ENCODE results near the gene PCDHAC2. TPM values are rescaled to one million over a fixed set of nuclear protein-coding genes. Genes with fewer than 3 reads are reported as not detected.

Gene PCDHAC2
- total RNA-seq, 2 donors from 2014 or later = not detected

DNA sequence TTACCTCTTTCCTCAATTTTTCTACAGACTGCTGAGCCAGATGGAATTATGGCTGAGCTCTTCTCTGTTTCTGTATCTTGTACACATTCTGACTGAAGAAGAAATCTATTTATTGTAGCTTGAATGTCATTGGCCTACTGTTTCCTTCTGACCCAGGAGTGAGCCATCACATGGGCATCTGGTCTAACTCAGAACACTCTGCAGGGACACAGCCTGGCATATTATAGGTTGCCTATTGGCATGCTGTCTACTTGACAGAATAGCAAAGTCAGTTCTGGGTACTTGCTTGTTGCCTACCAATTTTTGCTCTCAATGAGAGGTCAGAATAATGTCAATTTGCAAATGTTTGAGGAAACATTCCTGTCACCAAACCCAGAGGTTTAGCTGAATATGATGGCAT lies 7.3 kb downstream of the PCDHAC2 start:
- no peaks in the 10 kb centered on the region for H3K36me3 Mint-ChIP-seq
- ATAC-seq = no peak

GRCh38 chr5:140977003-140977402 lies 10.7 kb downstream of the PCDHAC2 start:
- no peaks in the 10 kb centered on the region for H3K36me3 Mint-ChIP-seq
- ATAC-seq = no peak
- DNase-seq (ENCODE audit: low spot score in 2 of 2) = no peak
- no peak overlapping the region for H3K27ac Mint-ChIP-seq
- no peaks in the 10 kb centered on the region for H3K9me3 Mint-ChIP-seq

More for the DNA sequence above, 7.3 kb downstream of the PCDHAC2 start:
- Mint-ChIP-seq H3K27ac (no peak overlapping the region), H3K9me3 (no peaks in the 10 kb centered on the region)
- DNase-seq (ENCODE audit: low spot score in 2 of 2) = no peak

DNA sequence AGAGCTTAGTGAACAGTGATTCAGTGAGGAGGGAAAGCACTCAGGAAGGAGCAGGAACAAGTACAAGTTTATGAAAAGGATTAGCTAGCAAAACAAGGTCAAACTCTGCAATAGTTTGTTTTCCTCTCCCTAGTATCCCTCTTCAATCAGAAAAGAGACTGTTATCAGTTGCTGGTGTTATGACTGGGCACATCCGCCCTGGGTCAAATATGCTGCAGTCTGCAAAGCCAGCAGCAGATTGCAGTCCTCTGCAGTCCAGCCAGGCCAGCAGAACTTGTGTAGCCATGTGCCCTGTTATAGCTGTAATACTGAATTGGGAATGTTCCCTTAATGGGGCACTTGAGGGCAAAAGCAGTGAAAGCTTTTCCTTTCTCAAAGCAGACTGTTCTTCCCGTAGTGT lies 12.0 kb downstream of the PCDHAC2 start:
- Mint-ChIP-seq H3K27ac (no peak overlapping the region), H3K9me3 (peaks cover 3 to 4% of the 10 kb centered on the region in 2 donors), H3K36me3 (no peaks in the 10 kb centered on the region)
- no peak for DNase-seq (ENCODE audit: low spot score in 2 of 2)
- no peak for ATAC-seq

GRCh38 chr5:140978983-140979382 lies 12.7 kb downstream of the PCDHAC2 start:
- Mint-ChIP-seq H3K27ac (no peak overlapping the region), H3K9me3 (peaks cover 3 to 4% of the 10 kb centered on the region in 2 donors), H3K36me3 (no peaks in the 10 kb centered on the region)
- ATAC-seq (no peak), DNase-seq (ENCODE audit: low spot score in 2 of 2) (no peak)

DNA sequence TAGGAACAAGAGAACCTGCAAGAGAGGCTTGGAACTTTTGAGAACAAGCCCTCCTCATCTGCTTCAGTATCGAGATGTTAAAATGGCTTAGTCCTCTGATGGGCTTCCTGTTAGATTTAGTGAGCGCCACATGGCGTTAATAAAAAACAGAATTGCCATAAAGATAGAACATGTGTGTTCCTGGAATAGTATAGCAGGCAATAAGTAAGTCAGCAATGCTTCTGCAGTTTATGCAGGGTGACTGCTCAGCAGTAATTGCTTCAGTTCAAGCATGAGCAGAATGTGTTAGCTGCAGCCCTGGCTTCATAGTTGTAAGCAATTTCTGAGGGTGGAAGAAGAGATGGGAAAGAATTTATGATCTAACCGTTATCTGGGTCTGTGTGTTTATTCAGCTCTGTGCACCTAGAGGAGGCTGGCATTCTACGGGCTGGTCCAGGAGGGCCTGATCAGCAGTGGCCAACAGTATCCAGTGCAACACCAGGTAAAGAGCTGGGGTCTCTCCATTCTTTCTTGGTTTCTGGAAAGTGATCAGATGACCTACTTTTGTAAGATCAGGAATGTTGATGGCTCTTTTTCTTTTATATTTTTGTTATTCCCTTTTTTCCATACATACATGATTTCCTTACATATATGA lies 15.9 kb downstream of the PCDHAC2 start:
- Mint-ChIP-seq H3K36me3 (no peaks in the 10 kb centered on the region), H3K9me3 (peaks cover 3 to 4% of the 10 kb centered on the region in 2 donors), H3K27ac (no peak overlapping the region)
- ATAC-seq (no peak), DNase-seq (ENCODE audit: low spot score in 2 of 2) (no peak)

DNA sequence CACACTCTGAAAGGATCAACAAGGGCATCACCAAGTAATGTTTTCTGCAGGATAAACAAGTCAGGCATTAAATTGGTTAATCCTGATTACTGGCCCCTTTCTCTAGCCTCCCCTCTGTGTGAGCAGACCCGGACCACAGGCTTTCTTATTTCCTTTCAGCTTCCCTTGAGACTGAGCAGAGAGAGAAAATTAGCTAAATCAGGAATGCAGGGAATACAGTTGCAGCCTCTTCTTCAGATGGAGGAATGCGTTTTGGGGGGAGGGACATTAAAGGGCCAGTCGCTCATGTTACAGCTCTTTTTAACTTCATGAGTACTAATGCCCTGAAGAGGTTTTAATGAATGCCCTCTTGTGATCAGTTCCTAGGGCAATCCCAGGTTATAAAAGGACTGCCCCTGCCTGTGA lies 19.8 kb downstream of the PCDHAC2 start:
- H3K36me3 Mint-ChIP-seq = no peaks in the 10 kb centered on the region
- no peak overlapping the region for H3K27ac Mint-ChIP-seq
- no peak for DNase-seq (ENCODE audit: low spot score in 2 of 2)
- ATAC-seq = no peak
- peaks cover 3 to 8% of the 10 kb centered on the region in 2 donors for H3K9me3 Mint-ChIP-seq

DNA sequence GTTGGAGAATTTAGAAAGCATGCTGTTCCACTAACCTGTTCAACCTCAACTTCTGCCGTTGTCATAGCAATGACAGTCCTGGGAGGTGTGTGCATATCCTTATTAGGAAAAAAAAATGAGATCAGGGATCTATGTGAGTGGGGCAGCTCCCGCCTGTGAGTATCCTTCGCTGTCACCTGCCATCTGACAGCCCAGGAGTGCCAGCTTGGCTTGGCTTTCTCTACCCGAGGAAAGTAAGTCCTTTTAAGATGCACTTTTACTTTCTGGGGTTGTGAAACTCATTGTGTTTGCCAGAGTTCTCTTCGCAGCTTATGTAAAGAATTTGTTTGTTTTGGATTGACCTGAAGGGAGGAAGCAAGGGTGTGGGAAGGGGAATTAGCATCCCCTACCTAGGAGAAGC lies 21.8 kb downstream of the PCDHAC2 start:
- ATAC-seq (no peak), DNase-seq (ENCODE audit: low spot score in 2 of 2) (no peak)
- Mint-ChIP-seq H3K9me3 (peaks cover 0 to 4% of the 10 kb centered on the region in 2 donors), H3K27ac (no peak overlapping the region), H3K36me3 (no peaks in the 10 kb centered on the region)

- ATAC-seq (no peak), DNase-seq (ENCODE audit: low spot score in 2 of 2) (no peak)
- peaks cover 0 to 4% of the 10 kb centered on the region in 2 donors for H3K9me3 Mint-ChIP-seq
- H3K36me3 Mint-ChIP-seq = no peaks in the 10 kb centered on the region
- no peak overlapping the region for H3K27ac Mint-ChIP-seq
These were observed 22.3 kb downstream of the PCDHAC2 start for GRCh38 chr5:140988608-140989007.

- Mint-ChIP-seq H3K27ac (no peak overlapping the region), H3K36me3 (no peaks in the 10 kb centered on the region), H3K9me3 (peaks cover 0 to 4% of the 10 kb centered on the region in 2 donors)
- DNase-seq (ENCODE audit: low spot score in 2 of 2) = no peak
- no peak for ATAC-seq
These were observed 23.2 kb downstream of the PCDHAC2 start for GRCh38 chr5:140989254-140990020.

- DNase-seq (ENCODE audit: low spot score in 2 of 2) = no peak
- no peak overlapping the region for H3K27ac Mint-ChIP-seq
- H3K36me3 Mint-ChIP-seq = no peaks in the 10 kb centered on the region
- H3K9me3 Mint-ChIP-seq = peaks cover 0 to 4% of the 10 kb centered on the region in 2 donors
- ATAC-seq = no peak
These were observed 26.6 kb downstream of the PCDHAC2 start for GRCh38 chr5:140992828-140993227.

DNA sequence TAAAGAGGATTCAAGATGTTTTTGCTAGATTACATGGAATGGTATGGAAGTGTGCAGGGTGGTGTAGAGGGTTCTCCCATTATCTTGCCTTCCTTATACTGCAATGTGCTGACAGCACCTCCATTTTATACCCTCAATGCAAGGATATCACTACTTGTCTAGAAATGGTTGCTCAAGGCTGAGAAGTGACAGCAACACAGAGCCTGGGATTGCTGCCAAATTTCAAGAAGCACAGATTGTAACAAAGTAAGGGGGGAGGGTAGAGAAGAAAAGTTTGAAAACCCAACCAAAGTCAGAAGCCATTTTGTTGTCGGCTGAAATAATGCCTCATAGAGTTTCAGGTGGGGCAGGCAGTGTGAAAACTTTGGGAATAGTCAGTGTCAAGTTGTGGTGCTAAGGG lies 29.8 kb downstream of the PCDHAC2 start:
- Mint-ChIP-seq H3K9me3 (no peaks in the 10 kb centered on the region), H3K27ac (no peak overlapping the region), H3K36me3 (no peaks in the 10 kb centered on the region)
- DNase-seq (ENCODE audit: low spot score in 2 of 2) (no peak), ATAC-seq (no peak)

- Mint-ChIP-seq H3K9me3 (peaks cover 0 to 5% of the 10 kb centered on the region in 2 donors), H3K27ac (no peak overlapping the region), H3K36me3 (peaks cover 0 to 5% of the 10 kb centered on the region in 2 donors)
- DNase-seq (ENCODE audit: low spot score in 2 of 2) (no peak), ATAC-seq (no peak)
These were observed 32.7 kb downstream of the PCDHAC2 start for GRCh38 chr5:140998921-140999410.

- DNase-seq (ENCODE audit: low spot score in 2 of 2) (no peak), ATAC-seq (no peak)
- Mint-ChIP-seq H3K36me3 (peaks cover 0 to 5% of the 10 kb centered on the region in 2 donors), H3K27ac (no peak overlapping the region), H3K9me3 (peaks cover 0 to 5% of the 10 kb centered on the region in 2 donors)
These were observed 35.2 kb downstream of the PCDHAC2 start for GRCh38 chr5:141001446-141001843.

- peaks cover 0 to 5% of the 10 kb centered on the region in 2 donors for H3K9me3 Mint-ChIP-seq
These were observed 35.7 kb downstream of the PCDHAC2 start for GRCh38 chr5:141001844-141002604.

GRCh38 chr5:141002605-141002965 lies 36.3 kb downstream of the PCDHAC2 start:
- ATAC-seq (no peak), DNase-seq (ENCODE audit: low spot score in 2 of 2) (no peak)
- Mint-ChIP-seq H3K27ac (no peak overlapping the region), H3K9me3 (peaks cover 0 to 5% of the 10 kb centered on the region in 2 donors), H3K36me3 (peaks cover 0 to 5% of the 10 kb centered on the region in 2 donors)

More at GRCh38 chr5:141001844-141002604, 35.7 kb downstream of the PCDHAC2 start:
- ATAC-seq (no peak), DNase-seq (ENCODE audit: low spot score in 2 of 2) (no peak)
- Mint-ChIP-seq H3K27ac (no peak overlapping the region), H3K36me3 (peaks cover 0 to 5% of the 10 kb centered on the region in 2 donors)

DNA sequence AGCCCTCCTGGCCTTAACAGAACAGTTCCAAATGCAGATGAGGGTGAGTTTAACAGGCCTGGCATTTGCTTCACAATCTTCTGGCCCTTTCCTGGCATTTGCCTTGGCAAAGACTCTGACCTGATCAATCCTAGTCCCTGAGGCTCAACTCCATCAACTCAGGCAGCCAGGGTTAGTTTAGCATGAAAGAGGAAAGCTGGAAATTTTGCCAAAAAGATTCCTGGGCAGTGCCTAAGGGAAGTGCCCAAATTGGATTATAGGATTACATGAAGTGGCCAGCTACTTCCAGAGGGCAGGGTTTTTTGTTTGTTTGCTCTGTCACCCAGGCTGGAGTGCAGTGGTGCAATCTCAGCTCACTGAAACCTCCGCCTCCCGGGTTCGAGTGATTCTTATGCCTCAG lies 36.8 kb downstream of the PCDHAC2 start:
- DNase-seq (ENCODE audit: low spot score in 2 of 2) (no peak), ATAC-seq (no peak)
- H3K27ac Mint-ChIP-seq = no peak overlapping the region
- H3K36me3 Mint-ChIP-seq = peaks cover 0 to 5% of the 10 kb centered on the region in 2 donors
- peaks cover 0 to 5% of the 10 kb centered on the region in 2 donors for H3K9me3 Mint-ChIP-seq

All from activated naive CD4-positive, alpha-beta T cell treated with anti-CD3 and anti-CD28 coated beads, Interleukin-2, amount 50 U/mL, for 72 hours (primary cell).